ENCODE results near the gene RILPL1.

GRCh38 chr12:123465084-123465483 is 68.4 kb downstream of the RILPL1 start:
- TF ChIP-seq CTCF (conservative IDR thresholded peaks at IDR 0.05; ENCODE audit: low read length): no peak
- no peak for TF ChIP-seq EZH2phosphoT487 (IDR thresholded peaks at IDR 0.05; ENCODE audit: borderline replicate concordance, low read depth, low read length)
